Measurements from ENCODE around the gene ZBTB2. TPM values are rescaled to one million over a fixed set of nuclear protein-coding genes. Genes with fewer than 3 reads are reported as not detected.

ZBTB2 gene
- total RNA-seq, 1 experiment from 2014 or later: 31.4 TPM

- no peak overlapping the region for H3K4me2 ChIP-seq (ENCODE audit: insufficient read depth, insufficient read length, low read length)
- no peak for TF ChIP-seq CTCF (conservative IDR thresholded peaks at IDR 0.05)
These were observed 37.6 kb downstream of the ZBTB2 start for GRCh38 chr6:151353795-151354194.

More at GRCh38 chr6:151353795-151354194, 37.6 kb downstream of the ZBTB2 start:
- Mint-ChIP-seq H3K4me1 (no peaks in the 10 kb centered on the region), H3K36me3 (ENCODE audit: insufficient read depth in 1 of 3, low read depth in 3 of 3) (peaks cover 8 to 27% (median 16%) of the 10 kb centered on the region in 3 experiments; a peak in 5 of 7 replicates), H3K27ac (no peak overlapping the region), H3K4me3 (no peak overlapping the region), H3K27me3 (ENCODE audit: low read depth) (no peaks in the 10 kb centered on the region), H3K9me3 (no peaks in the 10 kb centered on the region)
- H3K27ac ChIP-seq (ENCODE audit: insufficient read length, low read depth, low read length): no peak overlapping the region
- no peak overlapping the region for H2BK20ac ChIP-seq (ENCODE audit: low read depth, low read length, poor library complexity, severe bottlenecking)
- H3K4me1 ChIP-seq (ENCODE audit: insufficient read depth, low read length): no peaks in the 10 kb centered on the region
- no peak overlapping the region for H3K9ac ChIP-seq (ENCODE audit: extremely low read depth, insufficient read length, low read length)
- no peaks in the 10 kb centered on the region for H3K79me2 ChIP-seq (ENCODE audit: insufficient read depth, low read length)
- H3K14ac ChIP-seq (ENCODE audit: insufficient read depth, low read length): no peak overlapping the region
- no peak overlapping the region for H3K23ac ChIP-seq (ENCODE audit: insufficient read length, low read depth, low read length)
- no peak overlapping the region for H2BK5ac ChIP-seq (ENCODE audit: insufficient read length, low read length)
- H2AFZ ChIP-seq (ENCODE audit: low read length): no peak overlapping the region
- H4K91ac ChIP-seq (ENCODE audit: insufficient read length, low read depth, low read length): no peak overlapping the region
- no peak overlapping the region for H4K5ac ChIP-seq (ENCODE audit: insufficient read length, low read depth, low read length)
- no peaks in the 10 kb centered on the region for H3K27me3 ChIP-seq (ENCODE audit: insufficient read depth, low read length)
- no peak overlapping the region for H3T11ph ChIP-seq (ENCODE audit: low read length)
- no peak overlapping the region for H3K4ac ChIP-seq (ENCODE audit: low read depth, low read length)
- no peak overlapping the region for H2BK15ac ChIP-seq (ENCODE audit: low read depth, low read length)
- no peak overlapping the region for H2AK5ac ChIP-seq (ENCODE audit: insufficient read length, low read length)
- no peaks in the 10 kb centered on the region for H3K9me3 ChIP-seq (ENCODE audit: control insufficient read depth, low read depth, low read length)
- no CpG with 5 or more reads among the region's 10 CpGs for WGBS (ENCODE audit: extremely low coverage, insufficient read length, low lambda C conversion rate)
- no peaks in the 10 kb centered on the region for H3K23me2 ChIP-seq (ENCODE audit: insufficient read length, low read depth, low read length, poor library complexity, severe bottlenecking)
- no peak overlapping the region for H2BK12ac ChIP-seq (ENCODE audit: insufficient read length, low read depth, low read length)
- no peak overlapping the region for H3K18ac ChIP-seq (ENCODE audit: insufficient read length, low read depth, low read length)
- H3K79me1 ChIP-seq (ENCODE audit: insufficient read depth, low read depth, low read length, poor library complexity, severe bottlenecking): no peaks in the 10 kb centered on the region
- H4K8ac ChIP-seq (replicated peaks; ENCODE audit: insufficient read length, low read depth, low read length): no peak overlapping the region
- H3K56ac ChIP-seq (ENCODE audit: insufficient read length, low read depth, low read length): no peak overlapping the region
- no peak for DNase-seq
- no peak overlapping the region for H2BK120ac ChIP-seq (ENCODE audit: low read depth, low read length, poor library complexity, severe bottlenecking)
- no peaks in the 10 kb centered on the region for H4K20me1 ChIP-seq (ENCODE audit: control insufficient read depth, insufficient read depth, insufficient read length)
